Measurements from ENCODE around the gene IP6K1.
"Not testable (repeated sequence)": the region's sequence is repeated elsewhere in the genome, so short reads cannot be mapped to it uniquely, and the experiment has no call there.

IP6K1 gene

GRCh38 chr3:49754536-49754935, 31.8 kb downstream of the IP6K1 start:
- Histone ChIP-seq H3K27ac (ENCODE audit: insufficient read depth in 1 of 2, low read depth in 1 of 2, low read length in 2 of 2, poor library complexity in 1 of 2, severe bottlenecking in 2 of 2) (no peak overlapping the region), H3K36me3 (ENCODE audit: control insufficient read depth in 4 of 4, insufficient read depth in 4 of 4, low read length in 3 of 4) (peaks cover 2 to 9% (median 7%) of the 10 kb centered on the region in 4 experiments), H3K4me3 (ENCODE audit: control insufficient read depth in 1 of 7, extremely low read depth in 1 of 7, insufficient read depth in 4 of 7, low read depth in 2 of 7, low read length in 6 of 7) (no peak overlapping the region), H3K4me1 (ENCODE audit: control extremely low read depth in 1 of 4, control insufficient read depth in 4 of 4, insufficient read depth in 4 of 4, low read length in 3 of 4) (peaks cover 0 to 4% (median 0%) of the 10 kb centered on the region in 4 experiments), H3K9me3 (ENCODE audit: control extremely low read depth in 1 of 5, control insufficient read depth in 4 of 5, insufficient read depth in 2 of 5, low read depth in 1 of 5, low read length in 4 of 5) (no peaks in the 10 kb centered on the region), H3K27me3 (replicated peaks in 2 of 5; ENCODE audit: control insufficient read depth in 4 of 5, insufficient read depth in 5 of 5, low read length in 4 of 5) (no peaks in the 10 kb centered on the region)
- CTCF ChIA-PET = interaction anchor here (0.6 kb wide), 1 partner anchor 79 kb away, joined by 5 read pairs; no protein-coding TSS in a partner anchor
- WGBS (ENCODE audit: insufficient coverage) = 100% methylated on average over 1 of the region's 1 CpG
- DNase-seq = no peak
- POLR2A ChIA-PET = no interaction called here

DNA sequence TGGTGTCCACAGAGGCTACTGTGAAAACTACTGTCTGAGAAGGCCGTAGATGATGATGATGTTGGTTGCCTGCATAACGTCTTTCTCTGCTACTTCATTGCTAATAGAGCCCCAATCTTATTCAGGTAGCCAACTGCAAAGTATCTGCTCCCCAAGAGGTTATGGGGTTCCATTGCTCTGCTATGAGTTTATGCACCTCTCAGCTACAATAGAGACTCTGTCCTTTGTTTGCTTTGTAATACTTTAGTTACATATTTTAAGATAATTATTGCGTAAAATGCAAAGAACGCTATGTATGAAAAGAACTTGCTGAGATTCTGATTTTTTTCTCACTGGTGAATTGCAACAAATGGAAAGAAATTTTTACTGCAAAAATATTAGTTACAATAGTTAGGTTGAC, 34.8 kb downstream of the IP6K1 start:
- POLR2A ChIA-PET = no interaction called here
- WGBS (ENCODE audit: insufficient coverage) = 80% methylated on average over 1 of the region's 4 CpGs
- no peaks in the 10 kb centered on the region for H3K4me1 ChIP-seq (ENCODE audit: control extremely low read depth in 1 of 4, control insufficient read depth in 4 of 4, insufficient read depth in 4 of 4, low read length in 3 of 4)
- peaks cover 5 to 30% (median 20%) of the 10 kb centered on the region in 4 experiments for H3K36me3 ChIP-seq (ENCODE audit: control insufficient read depth in 4 of 4, insufficient read depth in 4 of 4, low read length in 3 of 4)
- DNase-seq = no peak
- CTCF ChIA-PET = no interaction called here
- no peaks in the 10 kb centered on the region for H3K9me3 ChIP-seq (ENCODE audit: control extremely low read depth in 1 of 5, control insufficient read depth in 4 of 5, insufficient read depth in 2 of 5, low read depth in 1 of 5, low read length in 4 of 5)
- no peaks in the 10 kb centered on the region for H3K27me3 ChIP-seq (replicated peaks in 2 of 5; ENCODE audit: control insufficient read depth in 4 of 5, insufficient read depth in 5 of 5, low read length in 4 of 5)
- H3K27ac ChIP-seq (ENCODE audit: insufficient read depth in 1 of 2, low read depth in 1 of 2, low read length in 2 of 2, poor library complexity in 1 of 2, severe bottlenecking in 2 of 2) = no peak overlapping the region
- H3K4me3 ChIP-seq (ENCODE audit: control insufficient read depth in 1 of 7, extremely low read depth in 1 of 7, insufficient read depth in 4 of 7, low read depth in 2 of 7, low read length in 6 of 7) = no peak overlapping the region

DNA sequence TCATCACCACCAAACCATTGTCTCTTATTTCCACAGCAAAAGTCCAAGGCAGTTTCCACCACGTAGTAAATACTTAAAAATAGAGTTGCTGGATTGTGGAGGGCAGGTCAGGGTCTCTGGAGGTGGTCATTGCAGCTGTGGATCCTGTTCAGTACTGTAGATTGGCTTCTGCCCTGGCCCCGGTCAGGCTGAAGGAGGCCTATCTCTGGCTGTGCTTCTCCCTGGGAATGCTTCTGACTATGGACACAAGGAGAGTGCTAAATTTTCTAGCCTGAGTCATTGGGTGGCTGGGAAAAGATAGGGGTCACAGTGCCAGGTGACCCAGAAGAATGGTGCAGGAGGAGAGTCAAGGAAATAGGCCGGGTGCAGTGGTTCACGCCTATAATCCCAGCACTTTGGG, 36.3 kb downstream of the IP6K1 start:
- Histone ChIP-seq H3K36me3 (ENCODE audit: control insufficient read depth in 4 of 4, insufficient read depth in 4 of 4, low read length in 3 of 4) (peaks cover 5 to 35% (median 22%) of the 10 kb centered on the region in 4 experiments), H3K27ac (ENCODE audit: insufficient read depth in 1 of 2, low read depth in 1 of 2, low read length in 2 of 2, poor library complexity in 1 of 2, severe bottlenecking in 2 of 2) (no peak overlapping the region), H3K4me1 (ENCODE audit: control extremely low read depth in 1 of 4, control insufficient read depth in 4 of 4, insufficient read depth in 4 of 4, low read length in 3 of 4) (no peaks in the 10 kb centered on the region), H3K27me3 (replicated peaks in 2 of 5; ENCODE audit: control insufficient read depth in 4 of 5, insufficient read depth in 5 of 5, low read length in 4 of 5) (no peaks in the 10 kb centered on the region), H3K4me3 (ENCODE audit: control insufficient read depth in 1 of 7, extremely low read depth in 1 of 7, insufficient read depth in 4 of 7, low read depth in 2 of 7, low read length in 6 of 7) (no peak overlapping the region), H3K9me3 (ENCODE audit: control extremely low read depth in 1 of 5, control insufficient read depth in 4 of 5, insufficient read depth in 2 of 5, low read depth in 1 of 5, low read length in 4 of 5) (no peaks in the 10 kb centered on the region)
- CTCF ChIA-PET = interaction anchor here (1.0 kb wide), 1 partner anchor 52 kb away, joined by 3 read pairs; no protein-coding TSS in a partner anchor
- 94% methylated on average over 3 of the region's 4 CpGs for WGBS (ENCODE audit: insufficient coverage)
- POLR2A ChIA-PET = no interaction called here
- DNase-seq = no peak

- ChIA-PET POLR2A (interaction anchor here (0.6 kb wide), 1 partner anchor 22 kb away, joined by 4 read pairs; no protein-coding TSS in a partner anchor), CTCF (interaction anchor here (1.0 to 2.2 kb wide), 3 partner anchors 10 to 133 kb away, joined by 4 to 6 read pairs (median 5); no protein-coding TSS in a partner anchor)
- H3K4me1 ChIP-seq (ENCODE audit: control extremely low read depth in 1 of 4, control insufficient read depth in 4 of 4, insufficient read depth in 4 of 4, low read length in 3 of 4); DNase-seq; H3K4me3 ChIP-seq (ENCODE audit: control insufficient read depth in 1 of 7, extremely low read depth in 1 of 7, insufficient read depth in 4 of 7, low read depth in 2 of 7, low read length in 6 of 7); H3K9me3 ChIP-seq (ENCODE audit: control extremely low read depth in 1 of 5, control insufficient read depth in 4 of 5, insufficient read depth in 2 of 5, low read depth in 1 of 5, low read length in 4 of 5); H3K27ac ChIP-seq (ENCODE audit: insufficient read depth in 1 of 2, low read depth in 1 of 2, low read length in 2 of 2, poor library complexity in 1 of 2, severe bottlenecking in 2 of 2); H3K27me3 ChIP-seq (replicated peaks in 2 of 5; ENCODE audit: control insufficient read depth in 4 of 5, insufficient read depth in 5 of 5, low read length in 4 of 5): not testable (repeated sequence)
- H3K36me3 ChIP-seq (ENCODE audit: control insufficient read depth in 4 of 4, insufficient read depth in 4 of 4, low read length in 3 of 4) = peaks cover 5 to 41% (median 22%) of the 10 kb centered on the region in 4 experiments
- 94% methylated on average over 4 of the region's 5 CpGs for WGBS (ENCODE audit: insufficient coverage)
Measured at GRCh38 chr3:49748874-49749273, 37.5 kb downstream of the IP6K1 start.

DNA sequence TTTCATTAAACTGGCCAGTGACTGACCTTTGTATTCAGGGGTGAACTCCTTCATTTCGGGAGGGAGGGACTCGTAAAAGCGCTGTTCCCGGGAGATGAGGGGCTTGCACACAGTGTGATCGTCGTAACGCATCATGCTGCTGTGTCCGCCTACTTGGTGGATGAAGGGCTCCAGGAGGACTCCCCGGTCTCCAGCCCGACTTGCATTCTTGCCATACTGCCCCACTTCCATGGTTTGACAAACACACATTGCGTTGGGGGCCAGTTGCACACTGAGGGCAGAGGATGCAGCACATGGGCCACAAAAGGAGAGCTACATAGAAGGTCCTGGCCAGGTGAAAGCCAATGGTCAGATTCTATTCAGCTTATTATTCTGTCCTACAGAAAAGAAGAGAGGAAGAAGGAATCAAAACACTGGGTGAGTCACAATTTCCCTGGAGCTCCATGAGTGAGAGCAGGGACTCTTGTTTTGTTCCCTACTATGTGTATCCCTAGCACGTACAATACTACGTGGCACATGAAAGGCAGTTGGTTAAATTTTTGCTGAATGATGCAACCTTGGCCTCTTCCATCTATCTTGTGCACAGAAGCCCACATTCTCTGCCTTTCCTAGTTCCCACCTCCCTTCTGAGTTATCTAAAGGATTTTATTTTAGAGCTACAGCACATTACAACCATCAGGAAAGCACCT, 38.4 kb downstream of the IP6K1 start:
- Histone ChIP-seq H3K4me1 (ENCODE audit: control extremely low read depth in 1 of 4, control insufficient read depth in 4 of 4, insufficient read depth in 4 of 4, low read length in 3 of 4) (no peaks in the 10 kb centered on the region), H3K9me3 (ENCODE audit: control extremely low read depth in 1 of 5, control insufficient read depth in 4 of 5, insufficient read depth in 2 of 5, low read depth in 1 of 5, low read length in 4 of 5) (no peaks in the 10 kb centered on the region), H3K36me3 (ENCODE audit: control insufficient read depth in 4 of 4, insufficient read depth in 4 of 4, low read length in 3 of 4) (peaks cover 6 to 47% (median 21%) of the 10 kb centered on the region in 4 experiments), H3K27me3 (replicated peaks in 2 of 5; ENCODE audit: control insufficient read depth in 4 of 5, insufficient read depth in 5 of 5, low read length in 4 of 5) (no peaks in the 10 kb centered on the region), H3K4me3 (ENCODE audit: control insufficient read depth in 1 of 7, extremely low read depth in 1 of 7, insufficient read depth in 4 of 7, low read depth in 2 of 7, low read length in 6 of 7) (no peak overlapping the region), H3K27ac (ENCODE audit: insufficient read depth in 1 of 2, low read depth in 1 of 2, low read length in 2 of 2, poor library complexity in 1 of 2, severe bottlenecking in 2 of 2) (no peak overlapping the region)
- ChIA-PET POLR2A (no interaction called here), CTCF (interaction anchor here (1.0 to 2.2 kb wide), 6 partner anchors 11 to 134 kb away, joined by 3 to 6 read pairs (median 4); no protein-coding TSS in a partner anchor)
- no peak for DNase-seq
- 90% methylated on average over 13 of the region's 13 CpGs for WGBS (ENCODE audit: insufficient coverage)

DNA sequence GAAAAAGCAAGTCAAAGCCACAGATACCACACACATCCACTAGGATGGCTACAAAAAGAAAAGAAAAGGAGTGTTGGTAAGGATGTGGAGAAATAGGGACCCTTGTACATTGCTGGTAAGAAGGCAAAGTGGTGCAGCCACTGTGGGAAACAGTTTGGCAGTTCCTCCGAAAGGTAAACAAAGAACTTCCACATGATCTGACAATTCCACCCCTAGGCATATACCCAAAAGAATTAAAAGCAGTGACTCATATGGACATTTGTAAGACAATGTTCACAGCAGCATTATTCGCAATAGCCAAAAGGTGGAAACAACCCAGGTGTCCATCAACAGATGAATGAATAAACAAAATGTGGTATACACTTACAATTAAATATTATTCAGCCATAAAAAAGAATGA, 40.4 kb downstream of the IP6K1 start:
- ChIA-PET CTCF (no interaction called here), POLR2A (interaction anchor here (0.6 kb wide), 1 partner anchor 101 kb away, joined by 3 read pairs; no protein-coding TSS in a partner anchor)
- DNase-seq = no peak
- H3K4me1 ChIP-seq (ENCODE audit: control extremely low read depth in 1 of 4, control insufficient read depth in 4 of 4, insufficient read depth in 4 of 4, low read length in 3 of 4) = no peaks in the 10 kb centered on the region
- no peak overlapping the region for H3K27ac ChIP-seq (ENCODE audit: insufficient read depth in 1 of 2, low read depth in 1 of 2, low read length in 2 of 2, poor library complexity in 1 of 2, severe bottlenecking in 2 of 2)
- peaks cover 7 to 53% (median 21%) of the 10 kb centered on the region in 4 experiments for H3K36me3 ChIP-seq (ENCODE audit: control insufficient read depth in 4 of 4, insufficient read depth in 4 of 4, low read length in 3 of 4)
- H3K27me3 ChIP-seq (replicated peaks in 2 of 5; ENCODE audit: control insufficient read depth in 4 of 5, insufficient read depth in 5 of 5, low read length in 4 of 5) = no peaks in the 10 kb centered on the region
- H3K4me3 ChIP-seq (ENCODE audit: control insufficient read depth in 1 of 7, extremely low read depth in 1 of 7, insufficient read depth in 4 of 7, low read depth in 2 of 7, low read length in 6 of 7) = no peak overlapping the region
- H3K9me3 ChIP-seq (ENCODE audit: control extremely low read depth in 1 of 5, control insufficient read depth in 4 of 5, insufficient read depth in 2 of 5, low read depth in 1 of 5, low read length in 4 of 5) = no peaks in the 10 kb centered on the region
- no CpG with 5 or more reads among the region's 2 CpGs for WGBS (ENCODE audit: insufficient coverage)

DNA sequence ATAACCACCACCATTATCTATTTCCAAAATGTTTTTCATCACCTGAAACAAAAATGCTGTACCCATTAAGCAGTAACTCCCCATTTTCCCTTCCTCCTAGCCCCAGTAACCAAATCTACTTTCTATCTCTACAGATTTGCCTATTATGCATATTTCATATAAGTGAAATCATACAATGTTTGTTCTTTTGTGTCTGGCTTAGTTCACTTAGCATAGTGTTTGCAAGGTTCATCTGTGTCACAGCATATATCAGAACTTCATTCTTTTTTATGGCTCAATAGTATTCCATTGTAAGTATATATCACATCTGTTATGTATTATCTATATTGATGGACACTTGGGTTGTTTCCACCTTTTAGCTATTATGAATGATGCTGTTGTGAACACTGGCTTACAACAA, 45.9 kb downstream of the IP6K1 start:
- no peak overlapping the region for H3K4me3 ChIP-seq (ENCODE audit: control insufficient read depth in 1 of 7, extremely low read depth in 1 of 7, insufficient read depth in 4 of 7, low read depth in 2 of 7, low read length in 6 of 7)
- peaks cover 10 to 49% (median 22%) of the 10 kb centered on the region in 4 experiments for H3K36me3 ChIP-seq (ENCODE audit: control insufficient read depth in 4 of 4, insufficient read depth in 4 of 4, low read length in 3 of 4)
- DNase-seq = no peak
- H3K27me3 ChIP-seq (replicated peaks in 2 of 5; ENCODE audit: control insufficient read depth in 4 of 5, insufficient read depth in 5 of 5, low read length in 4 of 5) = no peaks in the 10 kb centered on the region
- no peaks in the 10 kb centered on the region for H3K4me1 ChIP-seq (ENCODE audit: control extremely low read depth in 1 of 4, control insufficient read depth in 4 of 4, insufficient read depth in 4 of 4, low read length in 3 of 4)
- H3K9me3 ChIP-seq (ENCODE audit: control extremely low read depth in 1 of 5, control insufficient read depth in 4 of 5, insufficient read depth in 2 of 5, low read depth in 1 of 5, low read length in 4 of 5) = no peaks in the 10 kb centered on the region
- no peak overlapping the region for H3K27ac ChIP-seq (ENCODE audit: insufficient read depth in 1 of 2, low read depth in 1 of 2, low read length in 2 of 2, poor library complexity in 1 of 2, severe bottlenecking in 2 of 2)
- POLR2A ChIA-PET = no interaction called here
- CTCF ChIA-PET = interaction anchor here (0.6 kb wide), 1 partner anchor 138 kb away, joined by 3 read pairs; no protein-coding TSS in a partner anchor
